GM06990 (cell line): ENCODE measurements around the gene PCDHA8.
"Not testable (repeated sequence)": the region's sequence is repeated elsewhere in the genome, so short reads cannot be mapped to it uniquely, and the experiment has no call there.

Source experiments
- DNase-seq: peaks from one replicate; pipeline ENCODE4 v3.0.0-alpha.2; 2011; ENCODE audit not compliant: insufficient read length; ENCODE audit errors: extremely low read depth
- H3K27me3 ChIP-seq: replicated peaks from 2 replicates; pipeline ENCODE4 v1.6.0; 2011; ENCODE audit warnings: low read length; ENCODE audit not compliant: control insufficient read depth, insufficient read depth
- H3K36me3 ChIP-seq: 2 replicates; pipeline ENCODE4 v1.5.1; 2011; ENCODE audit warnings: low read length; ENCODE audit not compliant: control insufficient read depth, insufficient read depth
- H3K4me3 ChIP-seq: replicated peaks from 2 replicates; pipeline ENCODE4 v1.5.1; 2011; ENCODE audit warnings: low read depth, mild to moderate bottlenecking, control low read depth, low read length
- CTCF ChIP-seq: IDR thresholded peaks from 2 replicates; pipeline ENCODE4 v1.5.1; 2011; ENCODE audit warnings: low read length, control low read depth, mild to moderate bottlenecking, inconsistent platforms; ENCODE audit not compliant: insufficient read depth, poor library complexity, severe bottlenecking

Gene PCDHA8

GRCh38 chr5:140828362-140828737, 12.6 kb upstream of the PCDHA8 start:
- TF ChIP-seq CTCF = no peak
- Histone ChIP-seq H3K27me3 (no peaks in the 10 kb centered on the region), H3K4me3 (no peak overlapping the region), H3K36me3 (no peaks in the 10 kb centered on the region)
- no peak for DNase-seq

- not testable (repeated sequence) for H3K36me3 ChIP-seq, H3K4me3 ChIP-seq, DNase-seq, H3K27me3 ChIP-seq
Measured at GRCh38 chr5:140829511-140830501, 11.2 kb upstream of the PCDHA8 start.

GRCh38 chr5:140833993-140834392, 7.0 kb upstream of the PCDHA8 start, which contains the start of gene PCDHA7:
PCDHA7 (plus strand) TSS chr5:140834269; CDS start chr5:140834384, 115 bp downstream.
- no peaks in the 10 kb centered on the region for H3K36me3 ChIP-seq
- no peak for DNase-seq
- no peak within 1 kb of the TSS for H3K4me3 ChIP-seq
- no peaks in the 10 kb centered on the region for H3K27me3 ChIP-seq
- no peak for TF ChIP-seq CTCF

DNA sequence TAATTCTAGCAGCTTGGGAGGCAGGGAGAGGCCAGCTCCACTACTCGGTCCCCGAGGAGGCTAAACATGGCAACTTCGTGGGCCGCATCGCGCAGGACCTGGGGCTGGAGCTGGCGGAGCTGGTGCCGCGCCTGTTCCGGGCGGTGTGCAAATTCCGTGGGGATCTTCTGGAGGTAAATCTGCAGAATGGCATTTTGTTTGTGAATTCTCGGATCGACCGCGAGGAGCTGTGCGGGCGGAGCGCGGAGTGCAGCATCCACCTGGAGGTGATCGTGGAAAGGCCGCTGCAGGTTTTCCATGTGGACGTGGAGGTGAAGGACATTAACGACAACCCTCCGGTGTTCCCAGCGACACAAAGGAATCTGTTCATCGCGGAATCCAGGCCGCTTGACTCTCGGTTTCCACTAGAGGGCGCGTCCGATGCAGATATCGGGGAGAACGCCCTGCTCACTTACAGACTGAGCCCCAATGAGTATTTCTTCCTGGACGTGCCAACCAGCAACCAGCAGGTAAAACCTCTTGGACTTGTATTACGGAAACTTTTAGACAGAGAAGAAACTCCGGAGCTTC, 6.5 kb upstream of the PCDHA8 start:
- DNase-seq, H3K4me3 ChIP-seq: not testable (repeated sequence)

GRCh38 chr5:140835622-140836510, 5.1 kb upstream of the PCDHA8 start:
- no peak for DNase-seq
- no peaks in the 10 kb centered on the region for H3K27me3 ChIP-seq
- no peak for TF ChIP-seq CTCF
- no peak overlapping the region for H3K4me3 ChIP-seq
- no peaks in the 10 kb centered on the region for H3K36me3 ChIP-seq

More for the DNA sequence above, 6.5 kb upstream of the PCDHA8 start:
- H3K27me3 ChIP-seq, H3K36me3 ChIP-seq: not testable (repeated sequence)

DNA sequence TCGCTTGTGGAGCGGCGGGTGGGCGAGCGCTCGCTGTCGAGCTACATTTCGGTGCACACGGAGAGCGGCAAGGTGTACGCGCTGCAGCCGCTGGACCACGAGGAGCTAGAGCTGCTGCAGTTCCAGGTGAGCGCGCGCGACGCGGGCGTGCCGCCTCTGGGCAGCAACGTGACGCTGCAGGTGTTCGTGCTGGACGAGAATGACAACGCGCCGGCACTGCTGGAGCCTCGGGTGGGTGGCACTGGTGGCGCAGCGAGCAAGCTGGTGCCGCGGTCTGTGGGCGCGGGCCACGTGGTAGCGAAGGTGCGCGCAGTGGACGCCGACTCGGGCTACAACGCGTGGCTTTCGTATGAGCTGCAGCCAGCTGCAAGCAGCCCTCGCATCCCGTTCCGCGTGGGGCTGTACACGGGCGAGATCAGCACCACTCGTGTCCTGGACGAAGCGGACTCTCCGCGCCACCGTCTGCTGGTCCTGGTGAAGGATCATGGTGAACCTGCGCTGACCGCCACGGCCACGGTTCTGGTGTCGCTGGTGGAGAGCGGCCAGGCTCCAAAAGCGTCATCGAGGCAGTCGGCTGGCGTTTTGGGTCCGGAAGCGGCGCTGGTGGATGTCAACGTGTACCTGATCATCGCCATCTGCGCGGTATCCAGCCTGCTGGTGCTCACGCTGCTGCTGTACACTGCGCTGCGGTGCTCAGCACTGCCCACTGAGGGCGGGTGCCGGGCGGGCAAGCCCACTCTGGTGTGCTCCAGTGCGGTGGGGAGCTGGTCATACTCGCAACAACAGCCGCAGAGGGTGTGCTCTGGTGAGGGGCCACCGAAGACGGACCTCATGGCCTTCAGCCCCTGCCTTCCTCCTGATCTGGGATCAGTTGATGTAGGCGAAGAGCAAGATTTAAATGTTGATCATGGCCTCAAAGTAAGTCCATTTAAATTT, 2.1 kb downstream of the PCDHA8 start:
- DNase-seq = no peak
- no peak overlapping the region for H3K4me3 ChIP-seq
- no peaks in the 10 kb centered on the region for H3K36me3 ChIP-seq
- no peaks in the 10 kb centered on the region for H3K27me3 ChIP-seq
- no peak for TF ChIP-seq CTCF

- not testable (repeated sequence) for H3K27me3 ChIP-seq, H3K36me3 ChIP-seq, DNase-seq, H3K4me3 ChIP-seq
Measured at GRCh38 chr5:140848139-140849102, 7.4 kb downstream of the PCDHA8 start, which contains the start of gene PCDHA9. PCDHA9 (plus strand) TSS chr5:140848382; CDS start chr5:140848496, 114 bp downstream.
